H54 (cell line): Measurements from ENCODE around the gene SLC18A2.

Experiments used
- DNase-seq: peaks from one replicate; pipeline ENCODE4 v3.0.0; 2011; ENCODE audit warnings: low spot score, mixed read lengths; ENCODE audit not compliant: insufficient read length
- FAIRE-seq: peaks from 3 replicates; lab custom pipeline; 2011; peaks lifted over from hg19 to GRCh38; lab: Jason Lieb, UNC
- POLR2A ChIP-seq: IDR thresholded peaks from 2 replicates; pipeline ENCODE4 v1.6.1; 2011; ENCODE audit warnings: low read depth, mild to moderate bottlenecking, low read length

Gene SLC18A2

DNA sequence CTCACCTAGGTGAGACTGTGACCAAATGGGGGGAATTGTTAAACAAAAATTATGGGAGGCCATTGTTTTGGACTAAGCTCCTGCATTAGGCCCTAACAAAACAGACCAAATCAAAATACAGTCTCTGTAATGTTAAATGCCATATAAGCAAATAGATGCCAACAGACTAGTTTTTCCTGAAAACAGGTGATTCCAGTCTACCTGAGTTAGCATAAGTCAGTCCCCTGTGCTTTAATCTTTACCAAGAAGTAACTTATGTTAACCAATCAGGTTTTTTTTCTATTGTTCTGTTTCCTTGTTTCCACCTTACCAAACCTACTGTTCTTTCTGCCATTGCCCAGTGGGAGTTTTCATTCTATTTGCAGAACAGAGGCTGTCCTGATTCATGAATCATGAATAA is 86.3 kb downstream of the SLC18A2 start:
- FAIRE-seq = no peak
- no peak for TF ChIP-seq POLR2A

More for the DNA sequence above, 86.3 kb downstream of the SLC18A2 start:
- no peak for DNase-seq
